Measurements from ENCODE around the gene CHAF1A. TPM values are rescaled to one million over a fixed set of nuclear protein-coding genes. Genes with fewer than 3 reads are reported as not detected.

Gene CHAF1A
- total and polyA plus RNA-seq, 7 experiments from 2014 or later = 3.2 to 71.2 (median 12.4) TPM

- peaks cover 25 to 75% (median 56%) of the 10 kb centered on the region in 7 donors for H3K4me1 Mint-ChIP-seq
- H3K27me3 Mint-ChIP-seq = no peaks in the 10 kb centered on the region
- H3K9me3 Mint-ChIP-seq = peaks cover 0 to 3% (median 0%) of the 10 kb centered on the region in 11 donors
- intact Hi-C loops (cut with micrococcal nuclease) = no loop called here
- Histone ChIP-seq H3K9me3 (ENCODE audit: control insufficient read depth in 2 of 3, low read length in 3 of 3) (no peaks in the 10 kb centered on the region), H3K36me3 (ENCODE audit: control insufficient read depth in 2 of 3, insufficient read depth in 3 of 3, low read length in 3 of 3) (peaks cover 0 to 3% (median 0%) of the 10 kb centered on the region in 3 experiments), H3K4me3 (ENCODE audit: low read length) (no peak overlapping the region), H3K27ac (ENCODE audit: low read depth, low read length) (no peak overlapping the region), H3K4me1 (ENCODE audit: control insufficient read depth in 2 of 2, insufficient read depth in 2 of 2, low read length in 2 of 2) (peaks cover 20 to 37% of the 10 kb centered on the region in 2 donors), H3K27me3 (ENCODE audit: control insufficient read depth in 2 of 2, insufficient read depth in 2 of 2, low read length in 2 of 2) (no peaks in the 10 kb centered on the region)
- H3K36me3 Mint-ChIP-seq = peaks cover 0 to 3% (median 0%) of the 10 kb centered on the region in 5 donors
- POLR2A ChIA-PET = interaction anchor here (1.0 kb wide), 1 partner anchor 28 kb away, joined by 3 read pairs; the partner anchor contains the start of gene CHAF1A
- peak overlapping the region in 5 of 9 donors; percentile 14 to 77 (median 41) for H3K27ac Mint-ChIP-seq
- CTCF ChIA-PET = no interaction called here
- H3K4me3 Mint-ChIP-seq = peak overlapping the region in 1 of 10 donors; percentile 17
- peak; percentile 8 for ATAC-seq
- DNase-seq = no peak
Observed at GRCh38 chr19:4373601-4374497, 28.6 kb upstream of the CHAF1A start.

GRCh38 chr19:4374498-4375163, 27.8 kb upstream of the CHAF1A start:
- no peaks in the 10 kb centered on the region for H3K27me3 ChIP-seq (ENCODE audit: control insufficient read depth in 2 of 2, insufficient read depth in 2 of 2, low read length in 2 of 2)
- H3K4me3 ChIP-seq (ENCODE audit: low read length) = no peak overlapping the region
- Mint-ChIP-seq H3K27me3 (no peaks in the 10 kb centered on the region), H3K4me3 (no peak overlapping the region), H3K4me1 (peaks cover 27 to 76% (median 57%) of the 10 kb centered on the region in 7 donors), H3K9me3 (peaks cover 0 to 3% (median 0%) of the 10 kb centered on the region in 11 donors), H3K36me3 (peaks cover 0 to 6% (median 0%) of the 10 kb centered on the region in 5 donors), H3K27ac (no peak overlapping the region)
- POLR2A ChIA-PET = interaction anchor here (1.0 kb wide), 1 partner anchor 28 kb away, joined by 3 read pairs; the partner anchor contains the start of gene CHAF1A
- CTCF ChIA-PET = interaction anchor here (0.5 to 1.3 kb wide), 3 partner anchors 10 to 108 kb away, joined by 4 read pairs; no protein-coding TSS in a partner anchor
- DNase-seq = no peak
- peak overlapping the region; percentile 2 for H3K27ac ChIP-seq (ENCODE audit: low read depth, low read length)
- H3K9me3 ChIP-seq (ENCODE audit: control insufficient read depth in 2 of 3, low read length in 3 of 3) = no peaks in the 10 kb centered on the region
- H3K36me3 ChIP-seq (ENCODE audit: control insufficient read depth in 2 of 3, insufficient read depth in 3 of 3, low read length in 3 of 3) = peaks cover 0 to 3% (median 0%) of the 10 kb centered on the region in 3 experiments
- intact Hi-C loops (cut with micrococcal nuclease) = no loop called here
- peak; percentile 60 for ATAC-seq
- H3K4me1 ChIP-seq (ENCODE audit: control insufficient read depth in 2 of 2, insufficient read depth in 2 of 2, low read length in 2 of 2) = peaks cover 26 to 40% of the 10 kb centered on the region in 2 donors

- no peak overlapping the region for H3K4me3 ChIP-seq (ENCODE audit: low read length)
- Mint-ChIP-seq H3K27me3 (no peaks in the 10 kb centered on the region), H3K4me1 (peaks cover 32 to 77% (median 59%) of the 10 kb centered on the region in 7 donors), H3K4me3 (peak overlapping the region in 2 of 10 donors; percentile 1 to 16), H3K9me3 (peaks cover 0 to 3% (median 0%) of the 10 kb centered on the region in 11 donors), H3K36me3 (peaks cover 0 to 8% (median 0%) of the 10 kb centered on the region in 5 donors), H3K27ac (peak overlapping the region in 8 of 9 donors; percentile 9 to 92 (median 66))
- DNase-seq = no peak
- H3K4me1 ChIP-seq (ENCODE audit: control insufficient read depth in 2 of 2, insufficient read depth in 2 of 2, low read length in 2 of 2) = peaks cover 28 to 40% of the 10 kb centered on the region in 2 donors
- peaks cover 0 to 3% (median 0%) of the 10 kb centered on the region in 3 experiments for H3K36me3 ChIP-seq (ENCODE audit: control insufficient read depth in 2 of 3, insufficient read depth in 3 of 3, low read length in 3 of 3)
- CTCF ChIA-PET = interaction anchor here (0.5 to 1.3 kb wide), 3 partner anchors 9 to 109 kb away, joined by 4 read pairs; no protein-coding TSS in a partner anchor
- ATAC-seq = no peak
- peak overlapping the region; percentile 2 for H3K27ac ChIP-seq (ENCODE audit: low read depth, low read length)
- POLR2A ChIA-PET = no interaction called here
- intact Hi-C loops (cut with micrococcal nuclease) = no loop called here
- H3K27me3 ChIP-seq (ENCODE audit: control insufficient read depth in 2 of 2, insufficient read depth in 2 of 2, low read length in 2 of 2) = no peaks in the 10 kb centered on the region
- no peaks in the 10 kb centered on the region for H3K9me3 ChIP-seq (ENCODE audit: control insufficient read depth in 2 of 3, low read length in 3 of 3)
Observed at GRCh38 chr19:4375164-4376027, 27.0 kb upstream of the CHAF1A start.

- peak overlapping the region; percentile 17 for H3K27ac ChIP-seq (ENCODE audit: low read depth, low read length)
Observed at GRCh38 chr19:4376028-4376670, 26.3 kb upstream of the CHAF1A start.

GRCh38 chr19:4376671-4376990, 25.8 kb upstream of the CHAF1A start:
- Mint-ChIP-seq H3K4me1 (peaks cover 34 to 78% (median 60%) of the 10 kb centered on the region in 7 donors), H3K36me3 (peaks cover 0 to 5% (median 0%) of the 10 kb centered on the region in 5 donors), H3K4me3 (peak overlapping the region in 2 of 10 donors; percentile 1 to 49), H3K27me3 (no peaks in the 10 kb centered on the region), H3K9me3 (peaks cover 0 to 3% (median 0%) of the 10 kb centered on the region in 11 donors), H3K27ac (peak overlapping the region; percentile 35 to 92 (median 78))
- no peaks in the 10 kb centered on the region for H3K9me3 ChIP-seq (ENCODE audit: control insufficient read depth in 2 of 3, low read length in 3 of 3)
- H3K36me3 ChIP-seq (ENCODE audit: control insufficient read depth in 2 of 3, insufficient read depth in 3 of 3, low read length in 3 of 3) = no peaks in the 10 kb centered on the region
- H3K4me3 ChIP-seq (ENCODE audit: low read length) = no peak overlapping the region
- peaks cover 27 to 38% of the 10 kb centered on the region in 2 donors for H3K4me1 ChIP-seq (ENCODE audit: control insufficient read depth in 2 of 2, insufficient read depth in 2 of 2, low read length in 2 of 2)
- no peaks in the 10 kb centered on the region for H3K27me3 ChIP-seq (ENCODE audit: control insufficient read depth in 2 of 2, insufficient read depth in 2 of 2, low read length in 2 of 2)
- no peak for DNase-seq
- intact Hi-C loops (cut with micrococcal nuclease) = no loop called here
- no peak for ATAC-seq
- CTCF ChIA-PET = interaction anchor here (0.9 kb wide), 1 partner anchor 23 kb away, joined by 3 read pairs; the partner anchor contains the start of gene SH3GL1
- H3K27ac ChIP-seq (ENCODE audit: low read depth, low read length) = peak overlapping the region; percentile 17
- POLR2A ChIA-PET = interaction anchor here (1.5 kb wide), 1 partner anchor 33 kb away, joined by 4 read pairs; the partner anchor contains the start of gene MPND

More at GRCh38 chr19:4376028-4376670, 26.3 kb upstream of the CHAF1A start:
- H3K4me1 ChIP-seq (ENCODE audit: control insufficient read depth in 2 of 2, insufficient read depth in 2 of 2, low read length in 2 of 2) = peaks cover 28 to 40% of the 10 kb centered on the region in 2 donors
- intact Hi-C loops (cut with micrococcal nuclease) = no loop called here
- ChIA-PET CTCF (interaction anchor here (0.9 to 1.3 kb wide), 2 partner anchors 24 to 110 kb away, joined by 3 to 4 read pairs; partner anchors contain the start of gene SH3GL1), POLR2A (interaction anchor here (1.5 kb wide), 1 partner anchor 32 kb away, joined by 4 read pairs; the partner anchor contains the start of gene MPND)
- no peaks in the 10 kb centered on the region for H3K9me3 ChIP-seq (ENCODE audit: control insufficient read depth in 2 of 3, low read length in 3 of 3)
- H3K27me3 Mint-ChIP-seq = no peaks in the 10 kb centered on the region
- H3K4me1 Mint-ChIP-seq = peaks cover 34 to 77% (median 59%) of the 10 kb centered on the region in 7 donors
- DNase-seq (no peak), ATAC-seq (no peak)
- H3K27ac Mint-ChIP-seq = peak overlapping the region; percentile 35 to 92 (median 78)
- H3K36me3 ChIP-seq (ENCODE audit: control insufficient read depth in 2 of 3, insufficient read depth in 3 of 3, low read length in 3 of 3) = peaks cover 0 to 3% (median 0%) of the 10 kb centered on the region in 3 experiments
- peak overlapping the region in 4 of 10 donors; percentile 1 to 56 (median 50) for H3K4me3 Mint-ChIP-seq
- H3K36me3 Mint-ChIP-seq = peaks cover 0 to 5% (median 0%) of the 10 kb centered on the region in 5 donors
- H3K9me3 Mint-ChIP-seq = peaks cover 0 to 3% (median 0%) of the 10 kb centered on the region in 11 donors
- no peaks in the 10 kb centered on the region for H3K27me3 ChIP-seq (ENCODE audit: control insufficient read depth in 2 of 2, insufficient read depth in 2 of 2, low read length in 2 of 2)
- no peak overlapping the region for H3K4me3 ChIP-seq (ENCODE audit: low read length)
